Subcutaneous adipose tissue (tissue), 4 donors: ENCODE data around the gene WWTR1. TPM values are rescaled to one million over a fixed set of nuclear protein-coding genes. Genes with fewer than 3 reads are reported as not detected.

Experiments used
- total RNA-seq, 4 donors: library from RNA; depleted of rRNA; stranded (reverse); fragments of >200 nt; gene quantifications; one replicate each; pipeline ENCODE4 v1.1.0, GENCODE V29; 2016
- TF ChIP-seq, protein P1 (sequence below): fragments of 450-650 bp; IDR thresholded peaks from one replicate; pipeline ENCODE4 v1.5.1; 2016; ENCODE audit warnings: low read depth, mild to moderate bottlenecking, control low read depth, antibody characterized with exemption, moderate library complexity

WWTR1 gene
- total RNA-seq, 4 donors from 2014 or later = 47.9 to 89.3 (median 62.4) TPM

DNA sequence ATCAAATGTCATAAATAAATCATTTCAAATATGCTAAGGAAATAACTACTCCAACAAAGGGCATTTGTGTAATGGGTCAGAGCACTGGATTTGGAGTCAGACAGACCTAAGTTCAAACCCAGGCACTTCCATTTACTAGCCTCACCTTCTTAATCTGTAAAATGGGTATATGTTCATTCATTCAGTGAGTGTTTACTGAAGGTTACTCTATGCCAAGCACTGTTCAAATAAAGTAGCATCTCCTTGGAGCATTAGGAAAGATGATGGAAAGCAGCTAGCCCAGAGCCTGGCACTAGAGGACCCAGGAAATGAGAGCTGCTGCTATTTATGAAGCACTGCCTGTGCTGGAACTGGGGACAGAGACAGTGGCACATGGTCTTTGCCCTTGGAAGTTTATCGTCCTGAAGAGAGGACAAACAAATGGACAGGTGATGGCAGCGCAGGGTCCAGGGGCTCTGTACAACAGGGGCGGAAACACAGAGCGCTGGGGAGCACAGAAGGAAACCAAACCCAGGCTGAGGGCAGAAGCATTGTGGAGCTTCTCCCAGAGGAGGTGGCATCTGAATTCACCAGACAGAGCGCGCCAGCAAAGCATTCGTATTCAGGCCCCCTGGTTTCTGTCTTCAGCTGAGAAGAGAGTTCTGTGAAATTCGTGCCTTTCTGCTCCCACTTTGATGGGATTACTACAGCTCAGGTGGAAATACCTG, 164.4 kb downstream of the WWTR1 start:
- TF ChIP-seq, protein P1, sequence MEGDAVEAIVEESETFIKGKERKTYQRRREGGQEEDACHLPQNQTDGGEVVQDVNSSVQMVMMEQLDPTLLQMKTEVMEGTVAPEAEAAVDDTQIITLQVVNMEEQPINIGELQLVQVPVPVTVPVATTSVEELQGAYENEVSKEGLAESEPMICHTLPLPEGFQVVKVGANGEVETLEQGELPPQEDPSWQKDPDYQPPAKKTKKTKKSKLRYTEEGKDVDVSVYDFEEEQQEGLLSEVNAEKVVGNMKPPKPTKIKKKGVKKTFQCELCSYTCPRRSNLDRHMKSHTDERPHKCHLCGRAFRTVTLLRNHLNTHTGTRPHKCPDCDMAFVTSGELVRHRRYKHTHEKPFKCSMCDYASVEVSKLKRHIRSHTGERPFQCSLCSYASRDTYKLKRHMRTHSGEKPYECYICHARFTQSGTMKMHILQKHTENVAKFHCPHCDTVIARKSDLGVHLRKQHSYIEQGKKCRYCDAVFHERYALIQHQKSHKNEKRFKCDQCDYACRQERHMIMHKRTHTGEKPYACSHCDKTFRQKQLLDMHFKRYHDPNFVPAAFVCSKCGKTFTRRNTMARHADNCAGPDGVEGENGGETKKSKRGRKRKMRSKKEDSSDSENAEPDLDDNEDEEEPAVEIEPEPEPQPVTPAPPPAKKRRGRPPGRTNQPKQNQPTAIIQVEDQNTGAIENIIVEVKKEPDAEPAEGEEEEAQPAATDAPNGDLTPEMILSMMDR = no peak

DNA sequence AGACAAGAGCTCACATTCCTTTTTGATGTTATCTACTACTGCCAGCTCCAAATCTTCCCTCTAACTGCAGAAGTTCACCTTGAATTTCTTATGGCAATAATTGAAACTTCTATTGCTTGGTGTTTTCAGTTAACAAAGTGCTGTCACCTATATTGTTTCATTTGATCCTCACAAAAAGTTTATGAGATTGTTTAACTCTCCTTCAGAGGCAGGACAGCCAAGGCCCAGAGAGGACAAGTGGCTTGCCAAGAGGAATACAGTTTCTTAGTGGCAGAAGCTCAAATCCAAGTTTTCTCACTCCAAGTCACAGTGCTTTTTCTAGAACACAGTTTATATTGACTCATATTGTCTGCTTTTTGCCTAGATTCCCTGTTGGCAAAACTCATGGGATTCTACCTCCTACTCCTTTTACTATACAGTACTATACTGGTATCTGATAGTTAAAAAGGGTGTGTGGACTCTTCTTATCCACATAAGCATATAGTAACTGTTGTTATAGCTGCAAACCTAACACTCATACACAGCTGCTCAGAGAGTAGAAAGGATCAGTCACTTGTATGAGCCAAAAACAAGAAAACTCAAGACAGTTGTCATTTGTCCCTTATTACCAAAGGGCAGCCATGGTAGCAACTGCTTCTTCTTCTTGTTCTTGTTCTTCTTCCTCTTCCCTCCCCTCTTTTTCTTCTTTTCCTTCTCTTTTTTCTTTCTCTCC, 167.4 kb downstream of the WWTR1 start:
- TF ChIP-seq, protein P1 = no peak

DNA sequence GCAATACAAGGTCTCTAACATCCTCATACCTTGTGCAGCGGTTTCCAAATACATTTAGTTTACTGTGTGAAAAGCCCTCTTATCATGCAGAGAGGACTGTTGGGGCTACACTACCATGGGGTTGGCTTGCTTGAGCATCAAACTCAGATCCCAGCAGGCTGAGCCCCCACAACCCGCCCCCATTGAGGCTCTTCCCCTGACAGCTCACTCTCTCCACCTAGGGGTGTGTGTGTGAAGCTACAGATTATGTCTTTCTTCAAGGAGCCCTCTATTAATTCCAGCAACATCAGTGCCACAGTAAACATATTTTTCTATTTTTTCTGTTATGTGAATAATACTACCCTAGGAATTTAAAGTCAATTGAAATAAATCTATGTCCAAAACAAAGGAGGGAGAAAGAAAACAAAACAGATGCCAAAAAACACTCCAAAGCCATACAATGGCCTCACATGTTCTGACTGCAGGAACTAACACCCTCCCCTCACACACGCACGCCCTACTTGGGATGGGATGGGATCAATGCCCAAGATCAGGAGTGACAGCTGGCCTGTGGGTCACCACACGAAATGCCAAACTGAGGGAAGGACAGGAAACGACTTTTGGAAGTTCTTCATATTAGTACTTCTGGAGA, 168.7 kb downstream of the WWTR1 start:
- TF ChIP-seq, protein P1 = no peak

DNA sequence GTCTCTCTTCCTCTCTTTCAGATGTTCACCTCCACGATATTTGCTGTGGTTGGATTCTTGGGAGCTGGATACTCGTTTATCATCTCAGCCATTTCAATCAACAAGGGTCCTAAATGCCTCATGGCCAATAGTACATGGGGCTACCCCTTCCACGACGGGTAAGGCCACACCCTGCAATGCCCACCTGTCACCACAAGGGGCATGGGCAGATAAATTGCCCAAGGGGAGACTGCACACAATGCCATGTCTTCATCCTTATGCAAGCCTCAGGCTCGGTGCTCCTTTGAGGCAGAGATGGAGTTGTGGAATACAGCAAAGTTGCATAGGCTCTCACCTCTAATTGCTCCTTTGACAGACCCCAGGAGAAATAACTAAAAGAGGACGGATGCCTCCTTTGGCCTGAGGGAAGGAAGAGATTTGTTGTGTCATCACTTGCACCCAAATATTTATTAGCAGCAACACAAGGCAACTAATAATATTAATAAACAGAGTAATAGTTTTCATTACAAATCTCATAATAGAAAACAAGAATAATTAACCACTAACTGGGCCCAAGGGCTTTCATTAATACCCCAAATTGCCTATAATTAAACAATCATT, 170.1 kb downstream of the WWTR1 start:
- TF ChIP-seq, protein P1 = no peak

DNA sequence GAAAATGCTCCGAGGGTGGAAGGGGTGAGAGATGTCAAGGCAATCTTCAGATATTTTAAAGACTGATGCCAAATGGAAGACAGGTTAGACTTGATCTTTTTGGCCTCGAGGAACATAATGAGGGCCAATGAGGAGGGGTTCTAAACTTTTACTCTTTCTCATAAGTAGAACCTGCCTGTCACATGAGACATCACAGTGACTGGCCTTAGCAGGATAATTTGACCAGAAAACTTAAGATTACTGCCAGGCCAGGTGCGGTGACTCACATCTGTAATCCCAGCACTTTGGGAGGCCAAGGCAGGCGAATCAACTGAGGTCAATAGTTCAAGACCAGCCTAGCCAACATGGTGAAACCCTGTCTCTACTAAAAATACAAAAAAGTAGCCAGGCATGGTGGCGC, 171.1 kb downstream of the WWTR1 start:
- TF ChIP-seq, protein P1 = no peak

DNA sequence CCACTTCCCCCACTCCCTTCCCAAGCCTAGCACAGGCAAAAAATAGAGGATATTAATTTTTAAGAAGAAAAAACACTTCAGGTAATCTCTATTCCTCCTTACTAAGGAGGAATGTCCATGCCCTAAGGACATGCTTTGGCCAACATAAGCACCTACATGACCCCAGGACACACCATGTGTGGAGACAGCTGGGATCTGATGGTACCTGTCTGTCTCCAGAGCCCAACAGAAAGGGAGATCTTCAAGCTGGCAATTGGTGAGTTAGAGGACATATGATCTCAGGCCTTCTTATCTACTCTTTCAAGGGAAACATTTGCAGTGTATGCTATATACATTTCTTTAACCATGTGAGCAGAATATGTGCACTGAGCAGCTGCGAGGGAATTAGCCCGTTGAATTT, 176.3 kb downstream of the WWTR1 start:
- TF ChIP-seq, protein P1 = no peak

DNA sequence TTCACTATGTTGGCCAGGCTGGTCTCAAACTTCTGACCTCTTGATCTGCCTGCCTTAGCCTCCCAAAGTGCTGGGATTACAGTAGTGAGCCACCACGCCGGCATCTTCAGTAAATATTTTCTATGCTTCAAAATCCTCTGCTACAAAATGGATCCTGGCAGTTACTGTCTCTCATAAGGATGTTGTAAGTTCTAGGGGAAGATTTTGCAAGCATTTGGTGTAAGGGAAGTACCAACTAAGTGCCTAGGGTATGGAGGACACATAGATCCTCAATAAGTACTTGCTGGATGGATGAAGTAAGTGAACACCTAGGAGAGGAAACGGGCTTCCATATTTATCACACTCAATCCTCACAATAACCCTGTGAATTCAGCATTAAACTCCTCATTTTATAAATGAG, 176.8 kb downstream of the WWTR1 start:
- TF ChIP-seq, protein P1 = no peak
